OCI-LY1 (cell line): ENCODE measurements around the gene CLDN25.
"Not testable (repeated sequence)": the region's sequence is repeated elsewhere in the genome, so short reads cannot be mapped to it uniquely, and the experiment has no call there.

Experiments used
- H2AFZ ChIP-seq: fragments of 200-600 bp; sonication (generic), shearing (Covaris generic); 2 replicates; pipeline ENCODE4 v1.6.0; 2014; ENCODE audit warnings: antibody characterized with exemption, mild to moderate bottlenecking, low read length
- H3F3A ChIP-seq: fragments of 200-600 bp; sonication (generic), shearing (Covaris generic); 2 replicates; pipeline ENCODE4 v1.6.0; 2014; ENCODE audit warnings: mild to moderate bottlenecking, antibody characterized with exemption, low read length, moderate library complexity; ENCODE audit not compliant: insufficient read depth
- H3K27ac ChIP-seq: fragments of 200-600 bp; sonication (generic); 2 replicates; pipeline ENCODE4 v1.5.1; 2014; ENCODE audit warnings: low read length, mixed run types, mild to moderate bottlenecking, low read depth; ENCODE audit not compliant: poor library complexity, severe bottlenecking
- H3K27me3 ChIP-seq: fragments of 200-600 bp; sonication (generic); 2 replicates; pipeline ENCODE4 v1.6.0; 2014; ENCODE audit warnings: antibody characterized with exemption, mild to moderate bottlenecking, low read length, moderate library complexity; ENCODE audit not compliant: insufficient read depth
- H3K36me3 ChIP-seq: fragments of 200-600 bp; sonication (generic); 2 replicates; pipeline ENCODE4 v1.6.1; 2014; ENCODE audit warnings: mild to moderate bottlenecking, antibody characterized with exemption, low read length, moderate library complexity, mixed read lengths; ENCODE audit not compliant: insufficient read depth
- H3K4me1 ChIP-seq: fragments of 200-600 bp; sonication (generic); 2 replicates; pipeline ENCODE4 v1.5.1; 2014; ENCODE audit warnings: mild to moderate bottlenecking, low read length, moderate library complexity; ENCODE audit not compliant: insufficient read depth, severe bottlenecking
- H3K4me2 ChIP-seq: fragments of 200-600 bp; sonication (generic), shearing (Covaris generic); 2 replicates; pipeline ENCODE4 v1.6.1; 2014; ENCODE audit warnings: low read length
- H3K4me3 ChIP-seq: fragments of 200-600 bp; sonication (generic); 2 replicates; pipeline ENCODE4 v1.5.1; 2014; ENCODE audit warnings: low read length, low read depth, mild to moderate bottlenecking, mixed read lengths; ENCODE audit not compliant: poor library complexity, severe bottlenecking
- H3K79me2 ChIP-seq: fragments of 200-600 bp; shearing (Covaris generic); 2 replicates; pipeline ENCODE4 v1.6.1; 2016; ENCODE audit warnings: mixed run types, low read length, mixed read lengths; ENCODE audit not compliant: insufficient read depth
- H3K9ac ChIP-seq: fragments of 200-600 bp; sonication (generic), shearing (Covaris generic); 2 replicates; pipeline ENCODE4 v1.6.1; 2014; ENCODE audit warnings: mild to moderate bottlenecking, low read length, mixed read lengths
- H3K9me2 ChIP-seq: fragments of 200-600 bp; sonication (generic), shearing (Covaris generic); 2 replicates; pipeline ENCODE4 v1.6.1; 2014; ENCODE audit warnings: low read depth, mild to moderate bottlenecking, low read length, mixed read lengths
- H3K9me3 ChIP-seq: fragments of 200-600 bp; shearing (Covaris generic); 2 replicates; pipeline ENCODE4 v1.6.1; 2014; ENCODE audit warnings: low read length, mixed read lengths
- H4K20me1 ChIP-seq: fragments of 200-600 bp; sonication (generic), shearing (Covaris generic); 2 replicates; pipeline ENCODE4 v1.6.0; 2016; ENCODE audit warnings: mild to moderate bottlenecking, low read length; ENCODE audit not compliant: insufficient read depth
- EZH2 ChIP-seq: fragments of 200-600 bp; sonication (generic), shearing (Covaris generic); IDR thresholded peaks from 2 replicates; pipeline ENCODE4 v1.8.0; 2017; ENCODE audit warnings: borderline replicate concordance, mixed run types, mild to moderate bottlenecking, antibody characterized with exemption, low read length, moderate library complexity, mixed read lengths
- TF ChIP-seq, protein P1 (sequence below): fragments of 200-600 bp; sonication (generic), shearing (Covaris generic); IDR thresholded peaks from 2 replicates; pipeline ENCODE4 v1.5.1; 2017; ENCODE audit warnings: mild to moderate bottlenecking, antibody characterized with exemption, low read length, moderate library complexity, mixed read lengths

Gene CLDN25

DNA sequence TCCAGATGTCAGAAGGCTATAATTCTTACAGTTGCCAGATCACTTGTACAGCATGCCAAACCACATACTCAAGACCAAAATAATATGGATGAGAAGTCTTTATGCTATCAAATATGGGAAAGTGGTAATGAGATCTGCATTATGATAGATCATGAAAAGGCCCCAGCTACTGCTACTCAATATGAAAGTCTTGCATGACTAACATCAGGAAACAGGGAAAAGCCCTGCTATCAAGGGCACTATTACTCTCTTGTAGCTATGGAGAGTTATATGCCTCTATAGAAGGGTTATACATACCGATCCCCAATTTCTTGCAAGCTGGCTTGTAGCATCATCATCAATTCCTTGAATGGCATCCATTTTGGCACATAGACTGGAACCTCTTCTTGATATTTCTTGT, 43.3 kb upstream of the CLDN25 start:
- Histone ChIP-seq H3K79me2 (no peaks in the 10 kb centered on the region), H2AFZ (no peak overlapping the region), H3K9me2 (no peaks in the 10 kb centered on the region), H3K4me1 (no peaks in the 10 kb centered on the region), H3F3A (no peaks in the 10 kb centered on the region), H3K9ac (no peak overlapping the region), H3K27me3 (no peaks in the 10 kb centered on the region), H3K4me3 (no peak overlapping the region), H3K27ac (no peak overlapping the region), H3K4me2 (no peak overlapping the region), H3K36me3 (peaks cover 75% of the 10 kb centered on the region), H3K9me3 (no peaks in the 10 kb centered on the region), H4K20me1 (no peaks in the 10 kb centered on the region)
- TF ChIP-seq, protein P1, sequence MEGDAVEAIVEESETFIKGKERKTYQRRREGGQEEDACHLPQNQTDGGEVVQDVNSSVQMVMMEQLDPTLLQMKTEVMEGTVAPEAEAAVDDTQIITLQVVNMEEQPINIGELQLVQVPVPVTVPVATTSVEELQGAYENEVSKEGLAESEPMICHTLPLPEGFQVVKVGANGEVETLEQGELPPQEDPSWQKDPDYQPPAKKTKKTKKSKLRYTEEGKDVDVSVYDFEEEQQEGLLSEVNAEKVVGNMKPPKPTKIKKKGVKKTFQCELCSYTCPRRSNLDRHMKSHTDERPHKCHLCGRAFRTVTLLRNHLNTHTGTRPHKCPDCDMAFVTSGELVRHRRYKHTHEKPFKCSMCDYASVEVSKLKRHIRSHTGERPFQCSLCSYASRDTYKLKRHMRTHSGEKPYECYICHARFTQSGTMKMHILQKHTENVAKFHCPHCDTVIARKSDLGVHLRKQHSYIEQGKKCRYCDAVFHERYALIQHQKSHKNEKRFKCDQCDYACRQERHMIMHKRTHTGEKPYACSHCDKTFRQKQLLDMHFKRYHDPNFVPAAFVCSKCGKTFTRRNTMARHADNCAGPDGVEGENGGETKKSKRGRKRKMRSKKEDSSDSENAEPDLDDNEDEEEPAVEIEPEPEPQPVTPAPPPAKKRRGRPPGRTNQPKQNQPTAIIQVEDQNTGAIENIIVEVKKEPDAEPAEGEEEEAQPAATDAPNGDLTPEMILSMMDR = no peak
- no peak for TF ChIP-seq EZH2

DNA sequence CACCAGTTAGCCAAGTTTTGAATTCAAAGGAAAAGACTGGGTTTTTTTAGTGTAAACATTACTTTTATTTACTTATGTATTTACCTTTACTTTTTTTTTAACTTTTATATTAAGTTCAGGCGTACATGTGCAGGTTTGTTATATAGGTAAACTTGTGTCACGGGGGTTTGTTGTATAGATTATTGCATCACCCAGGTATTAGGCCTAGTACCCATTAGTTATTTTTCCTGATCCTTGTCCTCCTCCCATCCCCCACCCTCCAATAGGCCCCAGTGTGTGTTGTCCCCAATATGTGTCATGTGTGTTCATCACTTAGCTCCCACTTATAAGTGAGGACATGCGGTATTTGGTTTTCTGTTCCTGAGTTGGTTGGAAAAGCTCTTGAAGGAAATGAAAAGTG, 26.7 kb upstream of the CLDN25 start:
- Histone ChIP-seq H3K9me3 (no peaks in the 10 kb centered on the region), H3K79me2 (no peaks in the 10 kb centered on the region), H3K36me3 (peaks cover 41% of the 10 kb centered on the region), H3K9me2 (no peaks in the 10 kb centered on the region), H3K27ac (no peak overlapping the region), H2AFZ (no peak overlapping the region), H3K4me3 (no peak overlapping the region), H4K20me1 (no peaks in the 10 kb centered on the region), H3K4me2 (no peak overlapping the region), H3F3A (no peaks in the 10 kb centered on the region; the same call in 1 of the 2 replicates), H3K4me1 (no peaks in the 10 kb centered on the region), H3K27me3 (no peaks in the 10 kb centered on the region), H3K9ac (no peak overlapping the region)
- TF ChIP-seq EZH2 = no peak
- TF ChIP-seq, protein P1 = no peak

DNA sequence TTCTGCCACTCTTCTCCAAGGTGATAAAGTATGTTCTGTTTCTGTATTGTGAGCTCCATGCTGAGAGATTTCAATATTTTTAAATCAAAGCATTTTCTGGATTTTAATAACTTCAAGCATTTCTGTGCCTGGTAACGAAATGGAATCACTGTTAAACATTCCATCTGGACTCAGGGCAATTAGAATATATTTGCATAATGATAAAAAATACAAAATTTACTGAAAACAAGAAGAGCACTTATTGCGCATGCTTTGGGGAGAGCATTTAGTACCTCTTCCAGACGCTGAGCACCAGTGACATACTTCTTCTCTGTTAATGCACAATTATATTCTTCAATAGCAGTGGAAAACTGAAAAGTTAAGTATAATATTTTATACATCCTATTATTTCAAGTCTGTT, 19.4 kb upstream of the CLDN25 start:
- Histone ChIP-seq H2AFZ (no peak overlapping the region), H3K36me3 (peaks cover 63% of the 10 kb centered on the region), H3K4me1 (peaks cover 9% of the 10 kb centered on the region), H3K9me3 (no peaks in the 10 kb centered on the region), H3K27me3 (no peaks in the 10 kb centered on the region), H3F3A (no peaks in the 10 kb centered on the region; the same call in 1 of the 2 replicates), H3K4me3 (no peak overlapping the region), H3K79me2 (no peaks in the 10 kb centered on the region), H4K20me1 (no peaks in the 10 kb centered on the region), H3K27ac (no peak overlapping the region), H3K4me2 (no peak overlapping the region), H3K9ac (no peak overlapping the region), H3K9me2 (no peaks in the 10 kb centered on the region)
- TF ChIP-seq EZH2 = no peak
- TF ChIP-seq, protein P1 = no peak

DNA sequence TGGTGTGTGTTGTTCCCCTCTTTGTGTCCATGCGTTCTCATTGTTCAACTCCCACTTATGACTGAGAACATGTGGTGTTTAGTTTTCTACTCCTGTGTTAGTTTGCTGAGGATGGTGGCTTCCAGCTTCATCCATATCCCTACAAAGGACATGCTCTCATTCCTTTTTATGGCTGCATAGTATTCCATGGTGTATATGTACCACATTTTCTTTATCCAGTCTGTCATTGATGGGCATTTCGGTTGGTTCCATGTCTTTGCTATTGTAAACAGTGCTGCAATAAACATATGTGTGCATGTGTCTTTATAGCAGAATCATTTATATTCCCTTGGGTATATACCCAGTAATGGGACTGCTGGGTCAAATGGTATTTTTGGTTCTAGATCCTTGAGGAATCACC, 16.6 kb upstream of the CLDN25 start:
- H3K9ac ChIP-seq, H3F3A ChIP-seq, H2AFZ ChIP-seq, H3K79me2 ChIP-seq, H3K9me3 ChIP-seq, H3K27ac ChIP-seq, H3K4me1 ChIP-seq, H4K20me1 ChIP-seq, H3K27me3 ChIP-seq, H3K4me2 ChIP-seq, H3K4me3 ChIP-seq, H3K9me2 ChIP-seq: not testable (repeated sequence)
- H3K36me3 ChIP-seq = peaks cover 63% of the 10 kb centered on the region
